HG03280 (cell line): ENCODE results near the gene PSPH.

Experiments used
- ATAC-seq: cut with Tn5 transposase; IDR thresholded peaks from one replicate; pipeline ENCODE4 v1.9.1; 2021; ENCODE audit warnings: mild to moderate bottlenecking, moderate library complexity; ENCODE audit not compliant: unreplicated experiment

PSPH gene

DNA sequence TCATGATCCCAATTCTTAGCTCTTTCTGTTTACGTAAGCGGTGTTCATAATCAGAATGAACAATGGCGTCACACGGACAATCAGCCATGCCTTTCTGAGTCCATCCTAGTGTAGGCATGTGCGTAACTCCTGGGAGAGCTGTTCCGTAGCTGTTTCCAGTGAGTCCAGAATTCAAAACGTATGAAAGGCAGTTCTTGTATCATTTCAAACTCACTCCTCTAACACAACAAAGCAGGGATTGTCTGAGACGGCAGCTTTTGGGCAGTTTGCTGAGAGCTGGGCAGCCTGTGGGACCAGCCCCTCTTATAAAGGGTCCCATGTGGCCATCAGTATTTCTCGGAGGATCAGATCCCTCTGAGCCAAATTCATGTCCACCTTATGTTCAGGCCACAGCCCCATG, 43.4 kb downstream of the PSPH start:
- ATAC-seq, result no peak

DNA sequence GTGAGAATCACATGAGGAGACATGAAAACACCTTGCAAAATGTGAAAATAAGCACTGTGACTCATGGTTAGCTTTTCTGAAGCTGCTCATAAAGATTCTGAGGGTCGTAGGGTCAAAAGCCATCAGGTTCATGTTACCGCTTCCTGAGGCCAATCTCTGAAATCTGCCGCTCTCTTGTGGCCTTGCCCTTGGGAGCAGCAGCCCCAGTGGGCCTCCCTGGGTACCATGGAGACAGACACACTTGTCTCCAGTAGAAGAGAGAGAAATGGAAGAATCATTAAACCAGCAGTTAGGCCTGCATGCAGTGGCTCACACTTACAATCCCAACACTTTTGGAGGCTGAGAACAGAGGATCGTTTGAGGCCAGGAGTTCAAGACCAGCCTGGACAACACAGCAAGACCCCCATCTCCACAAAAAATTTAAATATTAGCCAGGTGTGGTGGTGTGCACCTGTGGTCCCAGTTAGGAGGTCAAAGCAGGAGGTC, 44.0 kb downstream of the PSPH start:
- no peak for ATAC-seq

DNA sequence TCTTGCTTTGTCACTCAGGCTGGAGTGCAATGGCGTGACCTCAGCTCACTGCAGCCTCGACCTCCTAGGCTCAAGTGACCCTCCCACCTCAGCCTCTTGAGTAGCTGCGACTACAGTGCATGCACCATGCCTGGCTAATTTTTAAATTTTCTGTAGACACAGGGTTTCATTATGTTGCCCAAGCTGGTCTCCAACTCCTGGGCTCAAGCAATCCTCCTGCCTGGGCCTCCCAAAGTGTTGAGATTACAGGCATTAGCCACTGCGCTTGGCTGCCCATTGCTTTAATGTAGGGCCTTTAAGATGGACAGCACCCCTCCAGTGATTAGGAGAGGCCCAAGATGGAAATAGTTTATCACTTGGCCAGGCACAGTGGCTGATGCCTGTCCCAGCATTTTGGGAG, 47.5 kb downstream of the PSPH start:
- no peak for ATAC-seq

DNA sequence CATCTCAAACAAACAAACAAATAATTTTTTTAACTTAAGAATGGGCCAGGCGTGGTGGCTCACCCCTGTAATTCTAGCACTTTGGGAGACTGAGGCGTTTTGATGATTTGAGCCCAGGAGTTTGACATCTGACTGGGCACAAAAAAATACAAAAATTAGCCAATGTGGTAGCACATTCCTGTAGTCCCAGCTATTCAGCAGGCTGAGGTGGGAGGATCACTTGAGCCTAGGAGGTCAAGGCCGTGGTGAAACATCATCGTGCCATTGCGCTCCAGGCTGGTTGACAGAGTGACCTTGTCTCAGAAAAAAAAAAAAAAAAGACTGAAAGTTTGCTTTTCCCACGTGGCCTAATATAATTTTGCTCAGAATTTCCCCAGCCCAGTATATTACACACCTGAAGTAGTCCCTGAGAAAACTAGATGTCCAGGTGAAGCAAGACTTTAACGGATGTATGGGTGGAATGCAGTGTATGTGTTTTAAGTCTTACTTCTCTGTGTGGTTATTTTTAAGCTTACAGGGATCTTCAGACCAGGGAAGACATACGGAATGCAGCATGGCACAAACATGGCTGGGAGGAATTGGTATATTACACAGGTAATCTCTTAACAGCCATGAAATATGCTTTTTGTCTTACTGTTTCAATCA, 54.3 kb downstream of the PSPH start:
- ATAC-seq, result no peak

DNA sequence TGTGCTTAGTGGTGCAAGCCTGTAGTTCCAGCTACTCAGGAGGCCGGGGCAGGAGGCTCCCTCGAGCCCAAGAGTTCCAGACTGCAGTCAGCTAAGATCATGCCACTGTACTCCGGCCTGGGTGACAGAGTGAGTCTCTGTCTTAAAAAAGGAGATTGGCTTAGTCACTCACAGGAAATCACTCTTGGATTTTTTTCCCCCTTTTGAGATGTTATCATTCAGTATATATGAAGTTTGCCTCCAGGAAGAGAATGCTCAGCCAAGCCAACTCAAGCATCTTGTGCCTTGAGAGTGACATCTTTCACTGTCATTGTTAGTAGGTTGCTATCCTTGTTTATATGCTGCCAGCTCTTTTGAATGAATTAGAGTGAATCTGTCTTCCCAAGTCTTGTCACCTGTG, 58.9 kb downstream of the PSPH start:
- no peak for ATAC-seq

DNA sequence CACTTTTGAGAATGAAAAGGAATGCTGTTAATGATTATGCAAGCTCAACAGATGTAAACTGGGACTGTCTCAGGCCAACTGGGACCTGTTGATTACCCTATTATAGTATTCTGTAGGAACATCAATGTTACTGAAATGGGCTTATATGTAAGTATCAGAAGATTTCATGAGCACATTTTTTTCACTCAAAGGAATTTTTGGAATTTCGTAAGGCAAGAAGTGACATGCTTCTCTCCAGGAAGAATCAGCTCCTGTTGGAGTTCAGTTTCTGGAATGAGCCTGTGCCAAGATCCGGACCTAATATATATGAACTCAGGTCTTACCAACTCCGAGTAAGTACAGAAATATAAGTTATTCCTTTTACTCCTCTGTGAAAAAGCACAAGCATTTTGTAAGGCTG, 67.7 kb downstream of the PSPH start:
- no peak for ATAC-seq

DNA sequence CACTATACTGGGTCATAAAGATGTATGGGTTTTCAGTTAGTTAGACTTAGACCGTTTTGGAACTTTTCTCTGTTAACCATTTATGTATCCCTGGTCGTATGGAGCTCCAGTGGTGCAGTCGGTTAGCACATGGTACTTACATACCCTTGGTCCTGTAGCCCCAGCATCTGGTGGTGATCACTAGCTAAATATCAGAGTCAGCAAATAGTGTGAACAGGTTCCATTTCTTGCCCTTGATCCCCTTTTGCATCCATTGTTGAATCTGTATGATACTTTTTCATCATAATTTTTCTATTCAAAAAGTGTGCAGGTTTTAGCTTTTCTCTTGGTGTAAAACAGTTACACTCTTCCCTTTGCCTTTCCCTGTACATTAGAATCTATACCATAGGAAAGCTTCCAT, 71.0 kb downstream of the PSPH start:
- ATAC-seq, result no peak

DNA sequence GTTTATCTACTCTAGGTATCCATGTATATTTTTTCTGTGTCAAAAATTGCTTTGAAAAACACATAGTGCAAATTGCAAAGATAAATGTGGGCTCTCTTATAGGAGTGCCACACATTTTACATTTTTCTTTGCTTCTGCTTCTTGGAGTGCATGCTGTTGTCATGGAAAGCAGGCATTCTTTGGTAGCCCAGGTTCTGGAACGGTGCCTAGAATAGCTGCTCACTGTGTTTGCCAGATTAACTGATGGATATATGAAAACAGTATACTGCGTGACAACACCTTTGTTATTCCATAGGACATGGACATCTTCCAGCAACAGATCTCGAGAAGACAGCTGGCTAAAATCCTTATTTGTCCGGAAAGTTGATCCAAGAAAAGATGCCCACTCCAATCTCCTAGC, 73.4 kb downstream of the PSPH start:
- ATAC-seq, result no peak

DNA sequence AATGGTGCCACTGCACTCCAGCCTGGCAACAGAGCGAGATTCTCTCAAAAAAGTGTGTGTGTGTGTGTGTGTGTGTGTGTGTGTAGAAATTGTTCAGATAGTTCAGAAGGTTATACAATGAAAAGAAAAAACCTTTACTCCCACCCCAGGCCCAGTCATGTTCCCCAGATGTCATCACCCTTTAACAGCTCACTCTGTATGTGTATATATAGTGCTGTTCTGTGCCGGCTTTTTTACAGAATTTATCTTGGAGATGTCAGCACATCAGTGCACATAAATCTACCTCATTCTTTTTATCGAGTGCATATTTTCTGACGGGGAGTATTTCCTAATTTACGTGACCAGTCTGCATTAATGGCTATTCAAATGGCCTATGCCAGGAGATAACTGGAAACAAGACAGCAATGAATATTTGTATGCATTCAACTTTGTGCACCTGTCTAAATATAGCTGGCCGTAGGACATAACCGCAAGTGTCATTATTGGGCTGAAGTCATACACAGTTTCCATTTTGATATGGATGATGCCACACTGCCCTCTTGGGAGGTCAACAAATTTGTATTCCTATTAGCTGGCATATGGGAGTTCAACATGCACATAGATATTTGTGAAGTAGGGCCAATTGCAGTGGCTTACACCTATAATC, 75.1 kb downstream of the PSPH start:
- ATAC-seq, result no peak

DNA sequence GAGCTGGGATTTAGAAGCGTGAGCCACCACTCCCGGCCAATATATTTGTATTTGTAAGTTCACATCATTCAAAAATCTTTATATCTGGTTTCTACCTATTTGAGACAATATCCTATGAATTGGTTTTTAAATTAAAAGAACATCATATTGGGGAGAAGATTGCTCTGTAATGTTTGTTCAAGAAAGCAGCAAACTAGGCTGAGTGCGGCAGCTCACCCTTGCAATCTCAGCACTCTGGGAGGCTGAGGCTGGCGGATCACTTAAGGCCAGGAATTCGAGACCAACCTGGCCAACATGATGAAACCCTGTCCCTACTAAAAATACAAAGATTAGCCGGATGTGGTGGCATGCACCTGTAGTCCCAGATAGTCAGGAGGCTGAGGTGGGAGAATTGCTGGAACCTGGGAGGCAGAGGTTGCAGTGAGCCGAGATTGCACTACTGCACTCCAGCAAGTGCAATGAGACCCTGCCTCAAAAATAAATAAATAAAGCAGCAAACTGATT, 77.4 kb downstream of the PSPH start:
- ATAC-seq, result no peak

DNA sequence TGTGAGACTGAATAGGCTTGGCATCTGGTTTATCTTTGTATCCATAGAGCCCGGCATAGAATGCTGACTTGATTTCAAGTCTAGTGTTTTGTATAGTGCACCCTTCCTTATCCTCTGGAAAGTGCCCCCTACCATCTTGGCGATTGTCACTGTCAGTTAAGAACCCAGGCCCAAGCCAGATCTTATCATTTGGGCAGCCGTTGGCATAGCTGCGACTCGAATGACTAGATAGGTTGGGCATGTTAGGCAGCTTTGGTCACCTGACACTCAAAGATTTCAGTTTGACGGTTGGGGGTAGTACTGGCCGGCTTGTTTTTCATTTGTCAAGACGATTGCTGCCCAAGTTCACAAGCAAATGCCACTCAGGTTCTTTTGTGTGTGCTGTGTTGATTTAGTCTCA, 80.3 kb downstream of the PSPH start:
- ATAC-seq, result no peak

DNA sequence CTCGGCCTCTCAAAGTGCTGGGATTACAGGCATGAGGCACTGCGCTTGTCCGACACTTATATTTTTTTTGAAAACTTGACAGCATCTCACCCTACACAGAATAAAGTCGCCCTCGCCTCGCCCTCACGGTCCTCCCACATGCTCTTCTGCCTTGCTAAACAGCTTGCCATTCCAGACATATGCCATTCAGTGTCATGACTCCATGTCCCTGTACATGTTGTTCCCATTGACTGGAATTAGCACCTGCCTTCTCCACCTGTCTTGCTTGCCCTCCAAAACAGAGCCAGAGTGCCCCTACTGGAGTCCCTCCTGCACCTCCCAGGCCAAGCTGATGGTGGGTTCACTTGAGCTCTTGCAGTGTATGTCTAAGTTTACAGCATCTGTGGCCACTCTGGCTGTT, 80.7 kb downstream of the PSPH start:
- ATAC-seq, result no peak

DNA sequence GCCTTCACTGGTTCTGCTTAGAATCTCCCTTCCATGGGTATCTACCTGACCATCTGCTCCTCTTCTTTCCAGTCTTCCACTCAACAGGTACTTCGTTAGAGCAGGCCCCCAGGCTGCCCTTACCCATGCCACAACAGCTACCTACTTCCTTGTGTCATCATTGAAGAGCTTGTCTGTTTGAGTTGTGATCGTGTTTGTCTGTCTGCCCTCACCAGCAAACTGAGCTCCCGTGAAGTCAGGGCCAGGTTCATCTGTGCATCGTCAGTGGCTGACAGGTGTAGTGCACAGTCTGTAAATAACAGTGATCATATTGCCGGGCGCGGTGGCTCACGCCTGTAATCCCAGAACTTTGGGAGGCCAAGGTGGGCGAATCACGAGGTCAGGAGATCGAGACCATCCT, 81.9 kb downstream of the PSPH start:
- no peak for ATAC-seq

DNA sequence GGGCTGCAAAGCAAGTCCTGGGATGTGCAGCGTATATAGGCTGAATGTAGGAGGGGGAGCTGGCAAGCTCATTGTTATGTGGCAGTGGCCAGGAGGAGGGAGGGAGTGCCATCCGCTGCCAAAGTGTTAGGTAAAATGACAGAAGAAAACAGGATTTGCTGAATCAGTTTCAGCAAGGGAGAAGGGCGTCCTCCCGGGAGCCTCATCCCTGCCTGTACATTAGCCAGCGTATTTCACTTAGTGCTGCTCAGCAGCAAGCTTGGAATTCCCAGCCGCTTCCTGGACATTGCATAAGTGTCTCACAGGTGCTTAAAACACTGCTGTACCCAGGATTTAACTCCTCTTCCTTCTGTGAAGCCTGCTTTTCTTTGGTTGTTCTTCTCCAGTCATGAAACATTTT, 84.4 kb downstream of the PSPH start:
- ATAC-seq, result no peak

DNA sequence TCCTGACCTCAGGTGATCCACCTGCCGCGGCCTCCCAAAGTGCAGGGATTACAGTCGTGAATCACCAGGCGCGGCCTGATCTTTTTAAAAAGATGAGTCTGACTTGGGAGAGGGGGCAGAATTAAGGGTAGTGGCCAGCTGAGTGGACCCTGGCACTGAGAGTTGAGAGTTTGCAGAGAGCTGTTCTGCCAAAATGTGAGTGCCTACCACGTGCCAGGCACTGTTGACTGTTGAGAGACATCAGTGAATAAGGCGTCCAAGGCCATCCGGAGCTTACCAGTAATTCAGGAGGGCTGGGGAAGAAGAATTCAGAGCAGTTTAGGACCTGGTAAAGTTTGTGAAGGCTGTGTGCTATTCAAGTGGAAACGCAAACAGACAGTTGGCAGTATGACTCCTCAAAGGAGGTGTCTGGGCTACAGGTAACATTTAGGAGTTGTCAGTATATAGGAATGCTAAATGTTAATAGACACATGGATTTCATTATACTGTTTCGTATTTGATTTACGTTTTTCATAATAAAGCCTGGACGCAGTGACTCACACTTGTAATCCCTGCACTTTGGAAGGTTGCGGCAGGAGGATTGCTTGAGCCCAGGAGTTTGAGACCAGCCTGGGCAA, 85.3 kb downstream of the PSPH start:
- no peak for ATAC-seq

DNA sequence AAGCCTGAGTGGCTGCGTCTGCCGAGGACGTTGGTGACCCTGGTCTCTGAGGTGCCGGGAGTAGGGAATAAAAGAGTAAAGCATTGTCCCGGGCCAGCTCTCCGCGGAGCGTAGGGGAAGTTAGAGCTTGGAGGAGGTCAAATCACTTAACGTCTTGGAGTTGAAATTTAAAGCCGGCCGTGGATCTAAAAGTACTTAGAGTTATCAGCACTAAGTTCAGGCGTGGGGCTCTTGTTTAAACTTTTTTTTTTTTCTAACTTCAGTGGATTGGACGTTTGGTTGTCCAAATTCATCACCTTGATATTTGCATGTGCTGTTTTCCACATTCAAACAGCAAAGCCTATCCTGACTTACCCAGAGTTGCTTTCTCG, 86.2 kb downstream of the PSPH start:
- ATAC-seq, result no peak

DNA sequence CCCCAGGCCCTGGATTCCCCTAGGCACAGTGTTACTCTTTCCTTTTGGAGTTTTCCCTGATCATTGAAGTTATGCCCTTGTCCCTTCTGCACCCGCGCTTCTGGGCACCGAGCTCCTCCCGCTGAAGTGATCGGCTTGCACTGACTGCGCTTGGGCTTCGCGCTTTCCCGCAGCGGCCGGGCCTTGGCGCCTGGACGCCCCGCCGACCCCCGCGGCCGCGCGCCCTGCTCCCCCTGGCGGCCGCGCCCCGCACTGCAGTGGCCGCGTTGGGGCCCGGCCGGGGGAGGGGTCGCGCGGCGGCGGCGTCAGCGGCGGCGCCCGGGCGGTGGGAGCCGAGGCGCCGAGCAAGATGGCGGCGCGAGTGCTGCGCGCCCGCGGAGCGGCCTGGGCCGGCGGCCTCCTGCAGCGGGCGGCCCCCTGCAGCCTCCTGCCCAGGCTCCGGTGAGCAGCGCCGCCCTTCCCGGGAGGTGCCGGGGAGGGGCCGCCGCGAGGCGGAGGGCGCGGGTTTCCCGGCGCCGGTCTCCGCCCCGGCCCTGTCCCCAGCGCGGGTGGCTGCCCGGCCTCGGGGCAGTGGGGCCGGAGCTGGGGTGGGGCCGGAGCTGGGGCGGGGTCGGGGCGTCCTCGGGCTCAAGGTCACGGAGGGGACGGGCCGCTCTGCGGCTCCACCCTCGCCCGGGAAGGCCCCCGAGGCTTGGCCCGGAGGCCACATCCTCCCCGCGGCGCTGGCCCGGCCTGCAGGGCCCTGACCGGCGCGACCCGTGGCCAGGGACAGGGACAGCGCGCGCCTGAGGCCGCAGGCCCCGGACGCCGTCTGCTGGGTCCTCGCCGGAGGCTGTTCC, 86.8 kb downstream of the PSPH start, which contains the start of gene NIPSNAP2:
TSS of gene NIPSNAP2 (plus strand) at position 325 of the 839 bp plus-strand sequence. CDS start at position 350, 25 bp downstream.
- ATAC-seq, result peak; percentile 80

DNA sequence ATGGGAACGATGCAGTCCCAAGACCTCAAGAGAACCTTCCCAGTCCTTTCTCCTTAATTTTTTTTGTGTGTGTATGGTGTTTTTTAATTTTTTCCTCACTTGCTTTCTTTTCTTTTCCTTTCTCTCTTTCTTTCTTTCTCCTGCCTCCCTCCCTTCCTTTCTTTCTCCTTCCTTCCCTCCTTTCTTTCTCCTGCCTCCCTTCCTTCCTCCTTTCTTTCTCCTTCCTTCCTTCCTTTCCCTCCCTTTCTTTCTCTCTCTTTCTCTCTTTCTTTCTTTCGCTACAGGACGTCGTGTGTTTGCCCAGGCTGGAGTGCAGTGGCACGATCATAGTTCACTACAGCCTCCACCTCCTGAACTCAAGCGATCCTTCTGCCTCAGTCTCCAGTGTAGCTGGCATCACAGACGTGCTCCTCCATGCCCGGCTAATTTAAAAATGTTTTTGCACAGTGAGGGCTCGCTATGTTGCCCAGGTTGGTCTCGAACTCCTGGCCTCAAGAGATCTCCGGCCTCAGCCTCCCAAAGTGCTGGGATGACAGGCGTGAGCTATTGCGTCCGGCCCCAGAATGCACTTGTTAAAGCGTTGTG, 87.6 kb downstream of the PSPH start:
- ATAC-seq, result no peak

DNA sequence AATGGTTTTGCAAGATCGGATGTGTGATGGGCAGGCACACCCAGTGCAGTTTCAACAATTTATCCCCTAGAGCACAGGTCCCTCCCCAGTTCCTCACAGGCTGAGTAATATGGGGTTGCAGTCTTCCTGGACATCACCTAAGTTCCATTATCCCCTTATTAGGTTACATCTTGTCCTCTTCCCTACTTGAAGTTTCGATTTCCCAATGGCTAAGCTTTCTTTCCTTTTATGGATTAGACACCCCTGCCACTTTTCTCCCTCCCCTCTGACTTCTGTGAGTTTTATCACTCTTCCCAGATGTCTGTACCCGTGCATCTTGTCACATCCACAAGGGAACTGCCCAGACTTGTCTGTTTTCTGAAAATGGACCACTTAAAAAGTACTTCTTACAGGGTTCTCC, 89.2 kb downstream of the PSPH start:
- no peak for ATAC-seq
